HFFc6 (cell line): ENCODE data around the gene DGAT2. TPM values are rescaled to one million over a fixed set of nuclear protein-coding genes. Genes with fewer than 3 reads are reported as not detected.

Experiments
- DNase-seq: peaks from one replicate; pipeline ENCODE4 v3.0.0-alpha.2; 2018
- H3K27ac Mint-ChIP-seq: 2 replicates; pipeline ENCODE4 v1.8.0; 2020; ENCODE audit warnings: mild to moderate bottlenecking, mixed read lengths
- H3K27me3 Mint-ChIP-seq: 2 replicates; pipeline ENCODE4 v1.8.0; 2021; ENCODE audit warnings: mild to moderate bottlenecking, moderate library complexity, mixed read lengths; ENCODE audit not compliant: insufficient read depth
- H3K36me3 Mint-ChIP-seq: 2 replicates; pipeline ENCODE4 v1.8.0; 2021; ENCODE audit warnings: low read depth, mixed read lengths
- H3K4me1 Mint-ChIP-seq: 2 replicates; pipeline ENCODE4 v1.8.0; 2020; ENCODE audit warnings: low read depth, mixed read lengths
- H3K4me3 Mint-ChIP-seq: 2 replicates; pipeline ENCODE4 v1.8.0; 2020; ENCODE audit warnings: mild to moderate bottlenecking, moderate library complexity, mixed read lengths
- H3K9me3 Mint-ChIP-seq: 2 replicates; pipeline ENCODE4 v1.8.0; 2020; ENCODE audit warnings: mild to moderate bottlenecking, mixed read lengths
- CTCF ChIP-seq: fragments of 200-600 bp; sonication (generic); IDR thresholded peaks from 2 replicates; pipeline ENCODE4 v1.5.0; 2021; ENCODE audit warnings: antibody characterized with exemption, mild to moderate bottlenecking
- total RNA-seq, 6 experiments: library from RNA; stranded (reverse); fragmentation: NEBNext Ultra II Directional; extraction: Animal tissue kit (Norgen Biotek cat#: 25700); gene quantifications; 2 replicates in 1 of 6; 3 replicates in 5 of 6; pipeline ENCODE4 v1.2.3, GENCODE V29; 2021

DGAT2 gene
- total RNA-seq, 6 experiments from 2014 or later, result 0.23 to 0.55 (median 0.36) TPM

GRCh38 chr11:75765116-75765515 lies 3.5 kb upstream of the DGAT2 start:
- Mint-ChIP-seq H3K4me3 (no peak overlapping the region), H3K9me3 (no peaks in the 10 kb centered on the region), H3K27me3 (peaks cover 36% of the 10 kb centered on the region), H3K36me3 (no peaks in the 10 kb centered on the region), H3K27ac (no peak overlapping the region), H3K4me1 (peaks cover 12% of the 10 kb centered on the region)
- DNase-seq, result no peak
- TF ChIP-seq CTCF, result no peak

- no peak overlapping the region for H3K4me3 Mint-ChIP-seq
- H3K36me3 Mint-ChIP-seq, result no peaks in the 10 kb centered on the region
- H3K27ac Mint-ChIP-seq, result no peak overlapping the region
- H3K4me1 Mint-ChIP-seq, result peaks cover 12% of the 10 kb centered on the region
- TF ChIP-seq CTCF, result no peak
- no peaks in the 10 kb centered on the region for H3K9me3 Mint-ChIP-seq
- no peak for DNase-seq
- peaks cover 43% of the 10 kb centered on the region for H3K27me3 Mint-ChIP-seq
These were observed 1.9 kb upstream of the DGAT2 start for GRCh38 chr11:75766443-75767227.

GRCh38 chr11:75767228-75767572 lies 1.4 kb upstream of the DGAT2 start:
- no peak overlapping the region for H3K27ac Mint-ChIP-seq
- H3K27me3 Mint-ChIP-seq, result peaks cover 45% of the 10 kb centered on the region

GRCh38 chr11:75767793-75768111 lies 826 bp upstream of the DGAT2 start:
- Mint-ChIP-seq H3K9me3 (no peaks in the 10 kb centered on the region), H3K27ac (no peak overlapping the region), H3K27me3 (peaks cover 47% of the 10 kb centered on the region), H3K4me1 (peaks cover 20% of the 10 kb centered on the region), H3K4me3 (no peak overlapping the region), H3K36me3 (no peaks in the 10 kb centered on the region)
- TF ChIP-seq CTCF, result no peak
- no peak for DNase-seq

More at GRCh38 chr11:75767228-75767572, 1.4 kb upstream of the DGAT2 start:
- H3K4me1 Mint-ChIP-seq, result peaks cover 16% of the 10 kb centered on the region
- H3K36me3 Mint-ChIP-seq, result no peaks in the 10 kb centered on the region
- no peak overlapping the region for H3K4me3 Mint-ChIP-seq
- TF ChIP-seq CTCF, result no peak
- no peaks in the 10 kb centered on the region for H3K9me3 Mint-ChIP-seq
- no peak for DNase-seq

GRCh38 chr11:75768909-75769771 lies 562 bp downstream of the DGAT2 start:
- Mint-ChIP-seq H3K4me3 (no peak overlapping the region), H3K9me3 (no peaks in the 10 kb centered on the region)

More at GRCh38 chr11:75768909-75769771, 562 bp downstream of the DGAT2 start:
- Mint-ChIP-seq H3K27ac (no peak overlapping the region), H3K27me3 (peaks cover 48% of the 10 kb centered on the region), H3K4me1 (peaks cover 20% of the 10 kb centered on the region), H3K36me3 (no peaks in the 10 kb centered on the region)
- DNase-seq, result no peak
- TF ChIP-seq CTCF, result no peak
